ENCODE data around the gene PRND. TPM values are rescaled to one million over a fixed set of nuclear protein-coding genes. Genes with fewer than 3 reads are reported as not detected.

The PRND gene
- total RNA-seq, 1 experiment from 2014 or later, result not detected

DNA sequence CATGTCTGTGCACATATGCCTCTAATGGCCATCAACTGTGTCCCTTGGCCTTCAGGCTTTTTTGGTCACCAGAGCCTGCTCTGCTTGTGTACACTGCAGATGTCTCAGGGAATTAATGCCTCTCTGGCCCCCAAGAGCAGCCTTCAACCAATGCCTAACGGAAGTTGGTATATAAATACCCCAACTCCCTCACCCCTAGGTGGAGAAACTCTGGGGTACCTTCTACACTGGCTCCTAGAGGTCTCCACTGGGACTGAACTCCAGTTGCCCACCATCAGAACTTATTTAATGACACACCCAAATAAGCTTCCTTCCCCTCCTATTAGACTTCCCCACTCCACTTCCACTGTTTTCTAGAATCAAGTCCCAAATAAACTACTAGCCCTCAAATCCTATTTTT, 43.1 kb downstream of the PRND start:
- intact Hi-C loops (cut with micrococcal nuclease), result no loop called here

DNA sequence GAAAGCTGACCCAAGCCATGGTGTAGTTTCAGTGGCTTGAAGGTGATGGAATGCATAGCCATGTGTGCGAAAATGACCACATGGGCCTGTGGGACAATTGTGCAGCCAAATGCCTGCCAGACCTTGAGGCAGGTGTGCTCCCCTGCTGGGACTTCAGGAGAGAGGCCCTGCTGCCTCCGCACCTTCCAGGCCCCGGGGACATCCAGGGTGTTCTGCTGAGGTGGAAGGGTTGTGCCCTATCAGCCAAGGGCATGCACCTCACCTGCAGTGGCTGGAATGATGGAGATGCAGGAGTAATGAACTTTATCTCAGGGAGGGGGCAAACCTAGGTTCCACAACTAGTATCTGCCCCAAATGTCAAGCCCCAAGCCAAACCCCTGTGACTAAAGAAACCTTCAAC, 44.0 kb downstream of the PRND start:
- H3K4me3 Mint-ChIP-seq (ENCODE audit: unreplicated experiment), result no peak overlapping the region
- DNase-seq (ENCODE audit: unreplicated experiment), result no peak
- intact Hi-C loops (cut with micrococcal nuclease), result no loop called here
- CTCF ChIA-PET, result interaction anchor here (0.9 kb wide), 1 partner anchor 133 kb away, joined by 3 read pairs; no protein-coding TSS in a partner anchor
- H3K36me3 Mint-ChIP-seq (ENCODE audit: insufficient read depth, unreplicated experiment), result no peaks in the 10 kb centered on the region
- TF ChIP-seq, protein P1, sequence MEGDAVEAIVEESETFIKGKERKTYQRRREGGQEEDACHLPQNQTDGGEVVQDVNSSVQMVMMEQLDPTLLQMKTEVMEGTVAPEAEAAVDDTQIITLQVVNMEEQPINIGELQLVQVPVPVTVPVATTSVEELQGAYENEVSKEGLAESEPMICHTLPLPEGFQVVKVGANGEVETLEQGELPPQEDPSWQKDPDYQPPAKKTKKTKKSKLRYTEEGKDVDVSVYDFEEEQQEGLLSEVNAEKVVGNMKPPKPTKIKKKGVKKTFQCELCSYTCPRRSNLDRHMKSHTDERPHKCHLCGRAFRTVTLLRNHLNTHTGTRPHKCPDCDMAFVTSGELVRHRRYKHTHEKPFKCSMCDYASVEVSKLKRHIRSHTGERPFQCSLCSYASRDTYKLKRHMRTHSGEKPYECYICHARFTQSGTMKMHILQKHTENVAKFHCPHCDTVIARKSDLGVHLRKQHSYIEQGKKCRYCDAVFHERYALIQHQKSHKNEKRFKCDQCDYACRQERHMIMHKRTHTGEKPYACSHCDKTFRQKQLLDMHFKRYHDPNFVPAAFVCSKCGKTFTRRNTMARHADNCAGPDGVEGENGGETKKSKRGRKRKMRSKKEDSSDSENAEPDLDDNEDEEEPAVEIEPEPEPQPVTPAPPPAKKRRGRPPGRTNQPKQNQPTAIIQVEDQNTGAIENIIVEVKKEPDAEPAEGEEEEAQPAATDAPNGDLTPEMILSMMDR (IDR thresholded peaks at IDR 0.05; ENCODE audit: unreplicated experiment), result no peak
- peaks cover 2% of the 10 kb centered on the region for H3K9me3 Mint-ChIP-seq (ENCODE audit: unreplicated experiment)
- POLR2A ChIA-PET, result interaction anchor here (0.7 kb wide), 1 partner anchor 17 kb away, joined by 3 read pairs; no protein-coding TSS in a partner anchor
- no TSS peak for BruUV-seq (replicated peaks)
- no peaks in the 10 kb centered on the region for H3K27me3 Mint-ChIP-seq (ENCODE audit: insufficient read depth, unreplicated experiment)
- peaks cover 15% of the 10 kb centered on the region for H3K4me1 Mint-ChIP-seq (ENCODE audit: insufficient read depth, unreplicated experiment)
- no peak overlapping the region for H3K27ac Mint-ChIP-seq (ENCODE audit: low read depth, unreplicated experiment)

More for the DNA sequence above, 43.1 kb downstream of the PRND start:
- no TSS peak for BruUV-seq (replicated peaks)
- TF ChIP-seq, protein P1 (IDR thresholded peaks at IDR 0.05; ENCODE audit: unreplicated experiment), result no peak
- Mint-ChIP-seq H3K36me3 (ENCODE audit: insufficient read depth, unreplicated experiment) (no peaks in the 10 kb centered on the region), H3K4me3 (ENCODE audit: unreplicated experiment) (no peak overlapping the region), H3K27me3 (ENCODE audit: insufficient read depth, unreplicated experiment) (no peaks in the 10 kb centered on the region), H3K4me1 (ENCODE audit: insufficient read depth, unreplicated experiment) (peaks cover 15% of the 10 kb centered on the region), H3K9me3 (ENCODE audit: unreplicated experiment) (no peaks in the 10 kb centered on the region), H3K27ac (ENCODE audit: low read depth, unreplicated experiment) (no peak overlapping the region)
- ChIA-PET POLR2A (no interaction called here), CTCF (no interaction called here)
- no peak for DNase-seq (ENCODE audit: unreplicated experiment)

DNA sequence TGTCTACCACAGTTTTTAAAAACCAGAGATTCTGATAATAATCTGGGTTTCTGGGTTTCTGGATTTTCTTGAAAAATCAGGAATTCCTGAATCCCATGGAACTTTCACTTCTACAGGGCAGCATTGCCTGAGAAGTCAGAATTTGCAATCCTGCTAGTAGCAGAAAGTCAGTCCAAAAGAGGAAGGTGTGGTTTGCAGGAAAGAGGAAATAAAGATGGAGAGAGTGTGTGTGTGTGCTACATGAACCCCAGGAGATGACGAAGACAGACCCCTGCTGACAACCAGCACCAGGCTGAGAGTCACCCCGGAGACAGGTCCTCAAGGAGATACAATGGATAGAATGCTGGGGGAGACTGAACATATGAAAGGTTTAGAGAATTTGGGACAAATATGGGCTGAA, 44.9 kb downstream of the PRND start:
- Mint-ChIP-seq H3K27ac (ENCODE audit: low read depth, unreplicated experiment) (no peak overlapping the region), H3K4me1 (ENCODE audit: insufficient read depth, unreplicated experiment) (peaks cover 9% of the 10 kb centered on the region), H3K9me3 (ENCODE audit: unreplicated experiment) (peaks cover 12% of the 10 kb centered on the region), H3K27me3 (ENCODE audit: insufficient read depth, unreplicated experiment) (no peaks in the 10 kb centered on the region), H3K36me3 (ENCODE audit: insufficient read depth, unreplicated experiment) (no peaks in the 10 kb centered on the region), H3K4me3 (ENCODE audit: unreplicated experiment) (no peak overlapping the region)
- CTCF ChIA-PET, result interaction anchor here (0.9 kb wide), 1 partner anchor 335 kb away, joined by 3 read pairs; no protein-coding TSS in a partner anchor
- POLR2A ChIA-PET, result no interaction called here
- TF ChIP-seq, protein P1 (IDR thresholded peaks at IDR 0.05; ENCODE audit: unreplicated experiment), result no peak
- no TSS peak for BruUV-seq (replicated peaks)
- no peak for DNase-seq (ENCODE audit: unreplicated experiment)
- intact Hi-C loops (cut with micrococcal nuclease), result no loop called here

DNA sequence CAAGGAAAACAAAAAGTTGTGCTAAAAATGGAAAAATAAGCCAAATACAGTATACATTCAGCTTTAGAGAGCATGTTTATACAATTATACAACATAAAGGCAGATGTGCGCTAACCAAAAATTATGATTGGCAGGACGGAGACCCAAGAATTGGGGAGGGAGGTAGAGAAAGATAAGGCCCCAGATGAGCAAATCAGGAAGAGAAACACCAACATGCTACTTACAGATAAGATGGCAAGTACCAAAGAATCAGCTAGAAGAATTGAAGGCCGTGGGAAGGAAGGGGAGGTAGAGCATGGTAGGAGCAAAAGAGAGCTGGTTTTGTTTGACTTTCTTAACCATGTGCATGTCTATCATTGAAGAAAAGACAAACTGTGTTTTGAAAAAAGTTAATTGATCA, 45.4 kb downstream of the PRND start:
- Mint-ChIP-seq H3K36me3 (ENCODE audit: insufficient read depth, unreplicated experiment) (no peaks in the 10 kb centered on the region), H3K27me3 (ENCODE audit: insufficient read depth, unreplicated experiment) (no peaks in the 10 kb centered on the region), H3K9me3 (ENCODE audit: unreplicated experiment) (peaks cover 16% of the 10 kb centered on the region), H3K4me1 (ENCODE audit: insufficient read depth, unreplicated experiment) (peaks cover 5% of the 10 kb centered on the region), H3K27ac (ENCODE audit: low read depth, unreplicated experiment) (no peak overlapping the region), H3K4me3 (ENCODE audit: unreplicated experiment) (no peak overlapping the region)
- ChIA-PET CTCF (interaction anchor here (0.9 kb wide), 1 partner anchor 334 kb away, joined by 3 read pairs; no protein-coding TSS in a partner anchor), POLR2A (no interaction called here)
- TF ChIP-seq, protein P1 (IDR thresholded peaks at IDR 0.05; ENCODE audit: unreplicated experiment), result no peak
- no TSS peak for BruUV-seq (replicated peaks)
- no peak for DNase-seq (ENCODE audit: unreplicated experiment)
- intact Hi-C loops (cut with micrococcal nuclease), result no loop called here
